GM12875 (cell line): ENCODE results near the gene DGKE.

Experiments used
- H3K4me3 ChIP-seq: one replicate; pipeline ENCODE4 v1.5.1; 2011; ENCODE audit warnings: low read depth, low read length, control low read depth
- CTCF ChIP-seq: IDR thresholded peaks from 2 replicates; pipeline ENCODE4 v1.5.1; 2011; ENCODE audit warnings: low read depth, mild to moderate bottlenecking, control low read depth, inconsistent platforms, low read length, moderate library complexity, borderline replicate concordance; ENCODE audit not compliant: insufficient read depth

DGKE gene

GRCh38 chr17:56822725-56823124 lies 11.2 kb upstream of the DGKE start:
- TF ChIP-seq CTCF: no peak
- no peak overlapping the region for H3K4me3 ChIP-seq

GRCh38 chr17:56823848-56824247 lies 10.1 kb upstream of the DGKE start:
- no peak overlapping the region for H3K4me3 ChIP-seq
- TF ChIP-seq CTCF: no peak

- no peak overlapping the region for H3K4me3 ChIP-seq
- no peak for TF ChIP-seq CTCF
These were observed 9.4 kb upstream of the DGKE start for GRCh38 chr17:56824503-56824902.

GRCh38 chr17:56826611-56827414 lies 7.1 kb upstream of the DGKE start:
- no peak overlapping the region for H3K4me3 ChIP-seq
- TF ChIP-seq CTCF: no peak

GRCh38 chr17:56830726-56831368 lies 3.1 kb upstream of the DGKE start:
- no peak for TF ChIP-seq CTCF
- H3K4me3 ChIP-seq: no peak overlapping the region

GRCh38 chr17:56831369-56832095 lies 2.4 kb upstream of the DGKE start:
- no peak overlapping the region for H3K4me3 ChIP-seq
- TF ChIP-seq CTCF: no peak
